Measurements from ENCODE around the gene FAM135A.

- TF ChIP-seq EZH2 (IDR thresholded peaks at IDR 0.05; ENCODE audit: borderline replicate concordance, low read length), result no peak
- TF ChIP-seq CTCF (conservative IDR thresholded peaks at IDR 0.05 in 1 of 2, IDR thresholded peaks at IDR 0.05 in 1 of 2; ENCODE audit: extremely low read depth in 1 of 2, insufficient read depth in 1 of 2, low read depth in 1 of 2, low read length in 2 of 2), result no peak
Measured at GRCh38 chr6:70413992-70414494, 735 bp downstream of the FAM135A start.

All from mammary epithelial cell (primary cell).